ENCODE data around the gene CDO1. TPM values are rescaled to one million over a fixed set of nuclear protein-coding genes. Genes with fewer than 3 reads are reported as not detected.

The CDO1 gene
- total and polyA plus RNA-seq, 2 experiments from 2014 or later: 24.5 to 29.2 TPM

GRCh38 chr5:115813719-115814118 lies 2.7 kb downstream of the CDO1 start:
- Mint-ChIP-seq H3K36me3 (ENCODE audit: low read depth) (peaks cover 6% of the 10 kb centered on the region; the same call in 2 of the 3 replicates), H3K27ac (no peak overlapping the region), H3K4me1 (peaks cover 28% of the 10 kb centered on the region), H3K27me3 (ENCODE audit: insufficient read depth, low read depth, poor library complexity) (peaks cover 22% of the 10 kb centered on the region), H3K9me3 (no peaks in the 10 kb centered on the region), H3K4me3 (no peak overlapping the region; the same call in 2 of the 3 replicates)
- Histone ChIP-seq H3K4me2 (0 out of 2 replicates have a peak overlapping the region, but pooled peaks have one; percentile 88), H2AFZ (no peak overlapping the region), H3K4me1 (ENCODE audit: insufficient read depth) (peaks cover 14% of the 10 kb centered on the region), H4K20me1 (replicated peaks; ENCODE audit: insufficient read depth) (0 out of 2 replicates have a peak, but pooled peaks cover 3% of the 10 kb centered on the region), H3K27ac (ENCODE audit: low read depth) (no peak overlapping the region), H3K36me3 (ENCODE audit: insufficient read depth) (0 out of 2 replicates have a peak, but pooled peaks cover 5% of the 10 kb centered on the region), H3K9me2 (ENCODE audit: insufficient read depth) (no peaks in the 10 kb centered on the region), H3K27me3 (ENCODE audit: insufficient read depth) (peaks cover 26% of the 10 kb centered on the region), H3F3A (replicated peaks; ENCODE audit: low read depth) (no peaks in the 10 kb centered on the region), H3K79me2 (replicated peaks; ENCODE audit: insufficient read depth) (peaks cover 9% of the 10 kb centered on the region; the same call in 1 of the 2 replicates), H3K4me3 (no peak overlapping the region)
- DNase-seq (ENCODE audit: low spot score): no peak
- ATAC-seq: no peak
- TF ChIP-seq REST (IDR thresholded peaks at IDR 0.05; ENCODE audit: unreplicated experiment): no peak
- no peak for TF ChIP-seq ZNF114 (CRISPR knock-in tag; IDR thresholded peaks at IDR 0.05)
- TF ChIP-seq ZNF462 (CRISPR knock-in tag; IDR thresholded peaks at IDR 0.05): no peak
- TF ChIP-seq CTCF (conservative IDR thresholded peaks at IDR 0.05; ENCODE audit: low read depth in 2 of 2): no peak
- no peak for TF ChIP-seq EZH2phosphoT487 (IDR thresholded peaks at IDR 0.05; ENCODE audit: unreplicated experiment)
- TF ChIP-seq NANOG (IDR thresholded peaks at IDR 0.05; ENCODE audit: borderline replicate concordance): no peak
- TF ChIP-seq CREB1 (CRISPR knock-in tag; IDR thresholded peaks at IDR 0.05; ENCODE audit: low read depth): no peak
- TF ChIP-seq EZH2 (IDR thresholded peaks at IDR 0.05; ENCODE audit: low read depth, unreplicated experiment): no peak
- no peak for TF ChIP-seq ETS1 (IDR thresholded peaks at IDR 0.05)
- TF ChIP-seq POLR2AphosphoS5 (IDR thresholded peaks at IDR 0.05; ENCODE audit: low read depth): no peak
- TF ChIP-seq JUNB (IDR thresholded peaks at IDR 0.05; ENCODE audit: unreplicated experiment): no peak

All from GM23338 (cell line).